Measurements from ENCODE around the gene GTF3C4.

GTF3C4 gene

DNA sequence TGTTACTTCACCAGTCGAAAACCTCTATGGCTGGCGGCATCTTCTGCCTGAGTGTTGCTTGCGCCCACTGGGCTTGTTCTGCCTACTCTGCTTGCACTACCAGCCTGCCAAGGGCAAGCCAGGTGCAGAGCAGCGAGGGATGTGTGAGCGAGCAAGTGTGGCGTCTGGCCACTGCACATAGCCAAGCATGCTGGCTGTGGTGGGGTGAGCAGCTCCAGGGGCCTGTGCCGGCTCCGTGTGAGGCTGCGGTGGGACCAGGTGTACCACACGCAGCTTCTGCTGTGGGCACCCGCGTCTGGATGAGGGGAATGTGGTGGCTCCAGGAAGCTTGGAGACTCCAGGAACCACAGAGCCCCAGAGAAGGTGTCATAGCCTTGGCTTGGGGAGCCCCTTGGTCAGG lies 51.4 kb downstream of the GTF3C4 start:
- Histone ChIP-seq H3K9me3 (ENCODE audit: control insufficient read depth in 1 of 2, low read length in 2 of 2) (no peaks in the 10 kb centered on the region), H3K27ac (ENCODE audit: low read length) (no peak overlapping the region), H3K36me3 (ENCODE audit: control insufficient read depth in 1 of 2, insufficient read depth in 2 of 2, low read length in 2 of 2) (no peaks in the 10 kb centered on the region), H3K4me3 (ENCODE audit: low read depth in 1 of 2, low read length in 2 of 2) (no peak overlapping the region), H3K27me3 (ENCODE audit: low read depth, low read length) (peaks cover 6% of the 10 kb centered on the region), H3K4me1 (ENCODE audit: control insufficient read depth in 1 of 2, insufficient read depth in 2 of 2, low read length in 2 of 2) (no peaks in the 10 kb centered on the region)

GRCh38 chr9:132722564-132723065 lies 52.4 kb downstream of the GTF3C4 start:
- Histone ChIP-seq H3K27me3 (ENCODE audit: low read depth, low read length) (no peaks in the 10 kb centered on the region), H3K4me1 (ENCODE audit: control insufficient read depth in 1 of 2, insufficient read depth in 2 of 2, low read length in 2 of 2) (no peaks in the 10 kb centered on the region), H3K9me3 (ENCODE audit: control insufficient read depth in 1 of 2, low read length in 2 of 2) (no peaks in the 10 kb centered on the region), H3K36me3 (ENCODE audit: control insufficient read depth in 1 of 2, insufficient read depth in 2 of 2, low read length in 2 of 2) (no peaks in the 10 kb centered on the region), H3K4me3 (ENCODE audit: low read depth in 1 of 2, low read length in 2 of 2) (no peak overlapping the region), H3K27ac (ENCODE audit: low read length) (no peak overlapping the region)

- no peaks in the 10 kb centered on the region for H3K9me3 ChIP-seq (ENCODE audit: control insufficient read depth in 1 of 2, low read length in 2 of 2)
- H3K4me1 ChIP-seq (ENCODE audit: control insufficient read depth in 1 of 2, insufficient read depth in 2 of 2, low read length in 2 of 2), result no peaks in the 10 kb centered on the region
- H3K27ac ChIP-seq (ENCODE audit: low read length), result no peak overlapping the region
- H3K36me3 ChIP-seq (ENCODE audit: control insufficient read depth in 1 of 2, insufficient read depth in 2 of 2, low read length in 2 of 2), result no peaks in the 10 kb centered on the region
- H3K4me3 ChIP-seq (ENCODE audit: low read depth in 1 of 2, low read length in 2 of 2), result no peak overlapping the region
- no peaks in the 10 kb centered on the region for H3K27me3 ChIP-seq (ENCODE audit: low read depth, low read length)
Measured at GRCh38 chr9:132723809-132724208, 53.5 kb downstream of the GTF3C4 start.

DNA sequence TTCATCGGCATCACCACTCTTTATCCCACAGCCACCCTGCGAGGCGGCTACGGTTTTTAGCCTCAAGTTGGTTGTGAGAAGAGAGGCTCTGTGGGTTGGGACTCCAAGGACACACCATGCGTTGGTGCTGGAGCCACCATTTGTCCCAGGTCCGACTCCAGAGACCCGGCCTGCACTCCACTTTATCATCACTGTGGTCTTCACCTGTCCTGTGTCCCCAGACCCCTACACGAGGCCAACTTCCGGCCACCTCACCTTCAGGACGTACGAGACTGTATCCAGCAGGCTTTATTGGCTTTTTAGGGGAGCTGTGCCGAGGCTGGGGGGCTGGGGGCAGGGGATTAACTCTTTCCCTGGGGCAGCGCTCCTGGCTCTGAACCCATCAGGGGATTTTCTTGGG lies 55.0 kb downstream of the GTF3C4 start:
- Histone ChIP-seq H3K27me3 (ENCODE audit: low read depth, low read length) (no peaks in the 10 kb centered on the region), H3K27ac (ENCODE audit: low read length) (no peak overlapping the region)

DNA sequence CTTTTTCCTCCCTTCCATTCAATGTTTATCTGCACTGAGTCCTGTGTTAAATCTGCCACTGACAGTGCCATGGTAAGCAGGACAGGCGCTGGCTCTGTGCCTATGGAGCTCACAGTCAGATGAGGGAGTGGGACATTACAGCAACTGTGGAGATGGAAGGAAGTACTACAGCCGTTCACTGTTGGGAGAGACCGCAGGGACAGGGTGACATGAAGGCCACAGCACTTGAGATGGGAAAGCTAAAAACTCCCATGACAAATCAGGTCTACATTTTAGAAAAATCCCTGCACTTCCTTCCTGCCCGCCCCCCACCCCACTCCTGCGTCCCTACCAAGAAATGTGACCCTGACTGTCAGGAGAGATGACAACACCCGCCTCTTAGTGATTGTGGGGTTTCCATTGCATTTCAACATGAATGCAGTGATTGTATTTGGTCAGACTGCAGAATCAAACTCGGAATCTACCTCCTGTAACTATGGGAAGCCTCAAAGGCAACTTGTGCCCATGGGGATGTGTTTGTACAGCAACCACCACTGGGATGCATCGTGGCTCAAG lies 56.4 kb downstream of the GTF3C4 start:
- Histone ChIP-seq H3K27me3 (ENCODE audit: low read depth, low read length) (no peaks in the 10 kb centered on the region), H3K4me3 (ENCODE audit: low read depth in 1 of 2, low read length in 2 of 2) (no peak overlapping the region), H3K4me1 (ENCODE audit: control insufficient read depth in 1 of 2, insufficient read depth in 2 of 2, low read length in 2 of 2) (no peaks in the 10 kb centered on the region), H3K27ac (ENCODE audit: low read length) (no peak overlapping the region), H3K9me3 (ENCODE audit: control insufficient read depth in 1 of 2, low read length in 2 of 2) (no peaks in the 10 kb centered on the region), H3K36me3 (ENCODE audit: control insufficient read depth in 1 of 2, insufficient read depth in 2 of 2, low read length in 2 of 2) (no peaks in the 10 kb centered on the region)

More for the DNA sequence above, 55.0 kb downstream of the GTF3C4 start:
- no peaks in the 10 kb centered on the region for H3K9me3 ChIP-seq (ENCODE audit: control insufficient read depth in 1 of 2, low read length in 2 of 2)
- no peaks in the 10 kb centered on the region for H3K4me1 ChIP-seq (ENCODE audit: control insufficient read depth in 1 of 2, insufficient read depth in 2 of 2, low read length in 2 of 2)
- H3K4me3 ChIP-seq (ENCODE audit: low read depth in 1 of 2, low read length in 2 of 2), result no peak overlapping the region
- no peaks in the 10 kb centered on the region for H3K36me3 ChIP-seq (ENCODE audit: control insufficient read depth in 1 of 2, insufficient read depth in 2 of 2, low read length in 2 of 2)

- Histone ChIP-seq H3K4me3 (ENCODE audit: low read depth in 1 of 2, low read length in 2 of 2) (no peak overlapping the region), H3K4me1 (ENCODE audit: control insufficient read depth in 1 of 2, insufficient read depth in 2 of 2, low read length in 2 of 2) (no peaks in the 10 kb centered on the region), H3K27me3 (ENCODE audit: low read depth, low read length) (no peaks in the 10 kb centered on the region), H3K9me3 (ENCODE audit: control insufficient read depth in 1 of 2, low read length in 2 of 2) (no peaks in the 10 kb centered on the region), H3K36me3 (ENCODE audit: control insufficient read depth in 1 of 2, insufficient read depth in 2 of 2, low read length in 2 of 2) (no peaks in the 10 kb centered on the region), H3K27ac (ENCODE audit: low read length) (no peak overlapping the region)
Measured at GRCh38 chr9:132728071-132728470, 57.8 kb downstream of the GTF3C4 start.

GRCh38 chr9:132728497-132728896 lies 58.2 kb downstream of the GTF3C4 start:
- no peaks in the 10 kb centered on the region for H3K36me3 ChIP-seq (ENCODE audit: control insufficient read depth in 1 of 2, insufficient read depth in 2 of 2, low read length in 2 of 2)
- H3K9me3 ChIP-seq (ENCODE audit: control insufficient read depth in 1 of 2, low read length in 2 of 2), result no peaks in the 10 kb centered on the region
- H3K4me3 ChIP-seq (ENCODE audit: low read depth in 1 of 2, low read length in 2 of 2), result no peak overlapping the region
- no peaks in the 10 kb centered on the region for H3K4me1 ChIP-seq (ENCODE audit: control insufficient read depth in 1 of 2, insufficient read depth in 2 of 2, low read length in 2 of 2)
- no peak overlapping the region for H3K27ac ChIP-seq (ENCODE audit: low read length)
- H3K27me3 ChIP-seq (ENCODE audit: low read depth, low read length), result no peaks in the 10 kb centered on the region

- Histone ChIP-seq H3K36me3 (ENCODE audit: control insufficient read depth in 1 of 2, insufficient read depth in 2 of 2, low read length in 2 of 2) (no peaks in the 10 kb centered on the region), H3K27ac (ENCODE audit: low read length) (no peak overlapping the region), H3K9me3 (ENCODE audit: control insufficient read depth in 1 of 2, low read length in 2 of 2) (no peaks in the 10 kb centered on the region), H3K27me3 (ENCODE audit: low read depth, low read length) (no peaks in the 10 kb centered on the region), H3K4me1 (ENCODE audit: control insufficient read depth in 1 of 2, insufficient read depth in 2 of 2, low read length in 2 of 2) (no peaks in the 10 kb centered on the region), H3K4me3 (ENCODE audit: low read depth in 1 of 2, low read length in 2 of 2) (no peak overlapping the region)
Measured at GRCh38 chr9:132729235-132729890, 59.1 kb downstream of the GTF3C4 start.

GRCh38 chr9:132730054-132731033 lies 60.1 kb downstream of the GTF3C4 start:
- Histone ChIP-seq H3K27me3 (ENCODE audit: low read depth, low read length) (no peaks in the 10 kb centered on the region), H3K4me3 (ENCODE audit: low read depth in 1 of 2, low read length in 2 of 2) (no peak overlapping the region), H3K36me3 (ENCODE audit: control insufficient read depth in 1 of 2, insufficient read depth in 2 of 2, low read length in 2 of 2) (no peaks in the 10 kb centered on the region), H3K27ac (ENCODE audit: low read length) (no peak overlapping the region), H3K4me1 (ENCODE audit: control insufficient read depth in 1 of 2, insufficient read depth in 2 of 2, low read length in 2 of 2) (no peaks in the 10 kb centered on the region), H3K9me3 (ENCODE audit: control insufficient read depth in 1 of 2, low read length in 2 of 2) (no peaks in the 10 kb centered on the region)

- Histone ChIP-seq H3K4me3 (ENCODE audit: low read depth in 1 of 2, low read length in 2 of 2) (no peak overlapping the region), H3K27ac (ENCODE audit: low read length) (no peak overlapping the region), H3K4me1 (ENCODE audit: control insufficient read depth in 1 of 2, insufficient read depth in 2 of 2, low read length in 2 of 2) (no peaks in the 10 kb centered on the region)
Measured at GRCh38 chr9:132731230-132731629, 61.0 kb downstream of the GTF3C4 start.

More at GRCh38 chr9:132731230-132731629, 61.0 kb downstream of the GTF3C4 start:
- Histone ChIP-seq H3K36me3 (ENCODE audit: control insufficient read depth in 1 of 2, insufficient read depth in 2 of 2, low read length in 2 of 2) (no peaks in the 10 kb centered on the region), H3K9me3 (ENCODE audit: control insufficient read depth in 1 of 2, low read length in 2 of 2) (no peaks in the 10 kb centered on the region), H3K27me3 (ENCODE audit: low read depth, low read length) (no peaks in the 10 kb centered on the region)
